SKM-1 (cell line): Measurements from ENCODE around the gene SETBP1.

Experiments
- DNase-seq: peaks from one replicate; lab custom pipeline; 2025; ENCODE audit not compliant: unreplicated experiment; lab: John Stamatoyannopoulos, UW

Gene SETBP1

DNA sequence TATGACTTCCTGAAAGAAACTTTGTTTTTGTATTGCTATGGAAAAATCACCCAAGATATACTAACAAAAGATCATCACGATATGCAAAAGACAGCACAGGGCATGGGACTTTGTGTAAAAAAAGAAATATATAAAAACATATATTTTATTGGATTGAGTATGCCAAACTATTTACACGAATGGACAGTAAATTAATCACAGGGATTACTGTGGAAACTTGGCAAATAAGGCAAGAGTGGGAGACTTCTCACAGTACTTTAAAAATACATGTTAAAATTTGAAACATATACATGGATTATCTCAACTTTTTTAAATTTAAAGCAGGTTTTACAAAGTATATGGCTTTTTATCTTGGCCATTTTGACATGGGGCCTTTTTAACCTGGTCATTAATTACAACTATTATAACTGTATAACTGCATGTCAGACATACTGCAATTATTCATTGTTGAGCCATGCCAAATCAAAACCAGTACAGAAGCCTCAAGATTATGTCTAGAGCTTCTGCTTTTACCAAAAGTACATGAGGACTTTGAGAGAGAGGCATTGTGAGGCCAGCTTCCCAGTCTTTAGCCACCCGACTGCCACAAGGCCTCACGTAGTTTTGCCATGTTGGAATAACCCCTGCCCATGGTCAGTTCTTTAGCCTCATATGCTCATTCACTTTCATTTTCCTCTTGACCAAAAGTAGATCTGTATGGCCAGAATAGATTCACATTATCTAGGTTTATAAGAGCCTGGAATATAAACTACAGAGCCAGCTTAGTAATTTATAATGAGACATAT is 419.8 kb downstream of the SETBP1 start:
- DNase-seq = no peak

DNA sequence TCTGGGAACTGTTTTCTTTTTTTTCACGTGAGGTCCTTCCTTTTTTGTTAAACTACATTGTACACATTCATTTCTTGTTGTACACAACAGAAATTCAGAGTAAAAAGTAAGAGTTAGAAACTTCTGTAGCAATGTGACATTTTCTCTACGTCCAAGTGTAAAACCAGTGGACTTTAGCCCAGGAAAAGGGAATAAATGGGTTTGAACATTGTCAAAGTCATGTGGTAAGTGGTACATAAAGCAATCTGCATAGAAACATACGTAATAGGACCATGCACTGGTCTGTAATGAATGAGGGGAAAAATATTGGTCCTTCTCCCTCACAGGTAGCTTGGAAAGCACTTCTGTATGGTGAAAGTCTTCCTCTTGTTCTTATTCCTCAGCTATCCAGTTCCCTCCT is 421.4 kb downstream of the SETBP1 start:
- DNase-seq = no peak

DNA sequence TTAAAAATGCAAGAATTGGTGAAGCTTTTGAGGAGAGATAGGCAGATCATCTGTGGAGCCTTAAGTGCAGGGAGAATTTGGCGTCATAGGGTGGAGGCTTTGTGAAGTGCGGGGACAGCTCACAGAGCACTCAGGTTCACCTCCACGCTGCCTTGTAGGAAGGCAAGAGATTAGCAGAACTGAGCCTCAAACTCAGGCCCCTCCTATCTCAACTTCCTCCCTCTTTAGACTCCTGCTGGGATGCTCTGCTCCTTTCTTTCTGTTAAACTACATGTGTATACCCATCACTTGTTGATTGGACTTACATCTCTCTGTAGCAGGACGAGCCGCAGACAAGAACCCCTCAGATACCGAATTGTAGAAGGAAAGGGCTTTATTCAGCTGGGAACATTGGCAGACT is 422.2 kb downstream of the SETBP1 start:
- no peak for DNase-seq

DNA sequence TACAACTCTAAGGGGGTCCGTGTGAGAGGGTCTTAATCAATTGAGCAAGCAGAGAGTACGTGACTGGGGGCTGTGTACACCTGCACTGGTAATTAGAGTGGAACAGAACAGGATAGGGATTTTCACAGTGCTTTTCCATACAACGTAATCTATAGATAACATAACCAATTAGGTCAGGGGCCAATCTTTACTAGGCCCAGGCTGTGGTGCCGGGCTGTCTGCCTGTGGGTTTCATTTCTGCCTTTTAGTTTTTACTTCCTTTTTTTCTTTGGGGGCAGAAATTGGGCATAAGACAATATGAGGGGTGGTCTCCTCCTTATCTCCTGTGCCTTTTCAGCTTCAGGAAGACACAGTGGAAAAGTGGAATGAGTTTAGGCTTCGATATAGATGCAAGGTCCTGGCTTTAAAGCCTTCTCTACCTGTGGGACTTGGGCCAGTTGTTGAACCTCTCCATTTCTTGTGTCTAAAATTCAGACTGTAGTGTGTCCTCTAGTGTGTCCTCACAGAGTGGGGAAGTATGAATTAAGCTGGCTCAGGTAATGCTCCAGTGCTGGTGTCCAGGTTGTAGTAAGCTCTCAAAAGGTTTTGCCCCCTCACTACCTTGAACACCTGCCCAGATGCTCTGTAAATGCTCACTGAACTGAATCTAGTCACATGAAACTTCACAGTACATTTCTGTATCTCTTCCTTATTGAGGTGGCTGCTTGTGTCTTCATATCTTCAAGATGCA is 422.8 kb downstream of the SETBP1 start:
- DNase-seq = no peak

DNA sequence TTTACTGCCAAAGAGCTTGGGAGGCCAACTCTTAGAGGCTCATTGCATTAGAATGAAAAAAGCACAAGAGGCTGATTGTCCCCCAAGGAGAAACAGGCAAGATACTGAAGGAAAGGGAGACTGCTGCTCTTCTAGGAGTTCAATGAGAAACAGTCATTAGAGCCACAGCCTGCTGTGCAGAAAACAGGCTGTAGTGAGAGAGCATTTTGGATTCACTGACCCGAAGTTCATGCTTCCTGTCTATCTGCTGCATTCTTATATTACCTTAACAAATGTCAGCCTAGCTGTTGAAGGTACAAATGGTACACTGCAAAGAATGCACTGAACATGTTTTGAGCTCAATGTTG is 423.3 kb downstream of the SETBP1 start:
- no peak for DNase-seq

DNA sequence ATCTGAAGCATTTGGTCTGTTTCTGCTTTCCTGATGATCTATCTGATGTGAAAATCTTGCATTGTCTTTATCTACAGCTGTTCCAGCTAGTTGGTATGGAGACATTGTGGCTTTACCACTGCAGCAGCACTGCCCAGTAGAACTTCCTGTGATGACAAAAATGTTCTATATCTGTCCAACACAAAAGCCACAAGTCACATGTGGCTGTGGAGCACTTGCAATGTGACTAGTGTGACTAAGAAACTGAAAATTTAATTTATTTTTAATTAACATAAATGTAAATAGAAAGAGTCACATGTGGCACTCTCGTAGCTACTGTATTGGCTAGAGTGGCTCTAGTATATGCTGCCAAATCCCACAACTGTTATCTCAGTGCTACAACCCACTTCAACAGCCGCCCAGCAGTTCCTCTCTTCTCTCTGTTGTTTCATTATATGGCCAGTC is 425.7 kb downstream of the SETBP1 start:
- DNase-seq = peak; percentile 71

DNA sequence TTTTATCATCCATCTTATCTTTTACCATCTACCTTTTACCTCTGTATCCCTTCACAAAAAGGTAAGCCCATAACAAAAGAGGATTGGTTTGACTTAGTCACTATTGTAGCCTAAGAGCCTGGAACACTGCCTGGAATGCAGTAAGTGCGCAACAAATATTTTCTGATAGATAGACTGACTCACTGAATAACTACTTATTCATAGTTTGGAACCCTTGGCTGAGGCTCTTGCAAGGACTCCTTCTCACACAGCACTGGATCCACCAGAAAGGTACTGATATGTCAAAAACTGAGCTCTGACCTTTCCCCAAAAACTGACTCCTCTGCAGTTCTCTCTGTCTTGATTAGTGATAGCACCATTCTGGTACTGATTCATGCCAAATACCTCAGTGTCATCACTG is 426.7 kb downstream of the SETBP1 start:
- DNase-seq = no peak

DNA sequence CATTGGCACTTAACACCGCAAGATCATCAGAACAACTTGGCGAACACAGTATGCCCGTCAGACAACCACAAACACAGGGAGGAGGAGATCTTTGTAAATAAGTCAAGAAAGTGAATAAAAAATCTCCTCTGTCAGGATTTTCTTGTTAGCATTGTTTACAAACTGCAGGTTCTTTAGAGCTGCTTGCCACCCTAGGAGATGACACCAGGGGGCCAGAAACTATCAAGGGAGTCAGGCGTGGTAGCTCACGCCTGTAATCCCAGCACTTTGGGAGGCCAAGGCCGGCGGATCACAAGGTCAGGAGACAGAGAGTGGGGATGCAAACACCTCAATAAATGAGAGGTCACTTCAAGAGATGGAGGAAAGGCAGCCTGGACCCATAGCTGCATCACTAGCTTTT is 428.1 kb downstream of the SETBP1 start:
- DNase-seq = no peak

DNA sequence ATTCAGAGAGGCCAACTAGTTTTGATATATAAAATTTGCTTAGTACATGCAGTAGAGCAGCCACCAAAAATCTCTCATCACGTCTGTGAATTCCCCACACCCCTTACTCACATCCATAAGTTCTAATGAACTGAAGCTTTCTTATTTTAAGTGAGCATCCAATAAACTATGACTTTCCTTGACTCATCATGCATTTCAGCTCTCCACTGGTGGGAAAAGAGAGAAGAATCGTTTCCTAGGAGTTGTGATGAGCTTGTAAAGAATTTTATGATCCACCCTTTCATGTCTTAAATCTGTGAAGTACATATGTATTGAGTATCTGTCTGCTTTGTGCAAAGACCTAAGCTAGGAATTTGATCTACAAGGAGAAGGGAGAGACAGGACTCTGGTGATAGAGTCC is 428.6 kb downstream of the SETBP1 start:
- DNase-seq = no peak

DNA sequence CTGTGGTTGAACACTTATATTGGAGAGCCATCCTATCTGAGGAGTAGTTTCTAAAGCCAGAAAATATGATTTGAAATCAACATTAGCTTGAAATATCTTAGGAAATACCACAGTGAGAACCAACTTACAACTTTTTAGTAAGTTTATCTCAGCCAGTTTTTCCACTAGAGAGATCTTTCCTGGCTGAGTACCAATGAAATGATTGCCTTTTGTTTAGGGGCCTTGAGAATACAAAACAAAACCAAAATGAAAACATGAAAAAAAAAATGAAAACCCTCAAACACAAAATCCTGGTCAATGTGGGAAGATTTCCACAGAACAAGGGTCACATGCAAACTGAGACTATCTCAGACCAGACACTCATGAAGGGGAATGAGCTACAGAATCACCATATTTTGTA is 429.0 kb downstream of the SETBP1 start:
- no peak for DNase-seq

DNA sequence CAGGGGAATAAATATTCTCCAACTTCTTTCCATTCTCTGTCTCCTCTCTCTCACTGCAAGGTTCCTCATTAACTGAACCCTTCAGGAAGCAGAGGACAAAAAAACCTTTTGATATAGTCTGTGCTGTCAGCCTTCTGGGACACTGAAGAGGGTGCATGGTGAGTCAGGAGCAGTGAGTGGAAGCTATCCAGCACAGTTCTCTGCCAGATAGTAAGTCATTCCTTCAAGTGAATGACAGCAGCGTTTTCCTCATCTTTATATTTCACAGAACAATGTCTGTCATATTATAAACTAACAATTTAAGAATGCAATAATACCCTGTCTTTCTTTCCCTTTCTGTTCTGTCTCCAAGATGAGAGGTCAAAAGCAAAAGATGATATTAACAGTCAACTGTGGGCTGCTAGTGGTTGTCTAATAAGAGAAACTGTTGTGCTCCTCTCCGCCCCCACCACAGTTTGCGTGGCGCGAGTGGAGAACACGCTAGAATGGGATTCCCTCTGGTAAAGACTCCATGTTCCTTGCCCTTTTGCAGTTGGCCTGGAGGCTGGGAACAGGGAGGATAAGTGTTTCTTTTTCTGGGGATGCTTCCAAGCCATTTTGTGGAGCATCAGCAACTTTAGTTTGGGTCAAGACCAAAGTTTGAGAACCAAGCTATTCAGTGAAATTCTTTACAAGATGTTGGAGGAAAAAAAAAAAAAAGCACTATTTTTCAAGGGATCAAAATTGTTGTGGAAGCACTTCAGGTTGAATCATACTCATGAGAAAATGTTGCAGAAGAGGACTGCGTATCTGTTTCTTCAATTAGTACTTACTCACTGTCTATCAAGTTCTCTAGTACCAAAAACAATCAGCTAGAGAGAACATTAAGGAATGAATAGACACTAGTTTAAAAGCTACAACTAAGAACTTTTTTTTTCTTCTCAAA is 430.2 kb downstream of the SETBP1 start:
- DNase-seq = no peak

DNA sequence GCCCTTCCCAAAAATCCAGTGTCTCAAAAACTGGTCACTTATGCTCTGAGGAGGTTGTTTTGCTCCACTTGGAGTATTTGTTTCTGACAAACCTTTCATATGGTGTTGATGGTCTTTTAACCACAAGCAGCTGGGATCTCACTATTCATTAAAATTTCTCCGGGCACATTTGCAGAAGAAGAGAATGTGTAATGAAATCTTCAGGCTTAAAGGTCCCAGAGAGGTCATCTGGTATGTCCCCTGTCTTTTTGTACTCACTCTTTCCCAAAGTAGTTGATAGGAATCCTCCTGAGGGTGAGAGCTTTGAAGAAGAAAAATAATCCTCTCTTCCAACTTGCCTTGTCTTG is 430.8 kb downstream of the SETBP1 start:
- no peak for DNase-seq

DNA sequence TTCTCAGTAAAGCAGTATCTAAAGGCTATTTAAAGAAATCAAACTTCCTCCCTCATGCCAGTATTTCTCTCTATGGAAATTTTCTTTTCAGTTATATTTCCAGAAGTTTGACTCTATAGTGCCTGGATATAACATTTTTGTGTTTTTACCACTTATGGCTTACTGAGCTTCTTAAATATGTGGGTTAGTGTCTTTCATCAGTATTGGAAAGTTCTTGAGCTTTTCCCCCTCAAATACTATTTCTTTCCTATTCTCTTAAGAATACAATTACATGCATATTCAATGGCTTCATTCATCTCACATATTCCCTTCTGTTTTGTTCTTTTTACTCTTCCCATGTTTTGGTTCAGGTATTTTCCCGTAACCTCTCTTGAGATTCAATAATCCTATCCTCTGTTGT is 432.0 kb downstream of the SETBP1 start:
- DNase-seq = no peak

DNA sequence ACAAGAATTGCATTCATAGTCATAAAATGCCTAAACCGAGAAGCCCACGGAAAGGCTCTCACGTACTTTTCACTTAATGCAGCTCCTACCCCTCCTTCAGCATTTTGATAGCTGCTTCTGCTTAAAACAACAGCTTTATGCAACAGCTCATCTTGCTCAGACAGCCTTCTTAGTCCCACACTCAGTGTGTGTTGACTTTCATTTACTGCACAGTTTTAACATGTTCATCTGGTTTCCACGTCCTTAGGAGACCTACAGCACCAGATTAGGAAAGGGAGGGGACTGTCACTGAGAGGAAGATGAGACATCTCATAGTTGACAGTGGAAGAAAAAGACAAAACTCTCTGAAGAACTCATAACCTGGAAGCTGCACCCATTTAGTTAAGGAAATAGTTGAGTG is 435.4 kb downstream of the SETBP1 start:
- DNase-seq = no peak
